HG03135 (cell line): ENCODE data around the gene MAD2L2.

ENCODE experiments used
- ATAC-seq: cut with Tn5 transposase; IDR thresholded peaks from one replicate; pipeline ENCODE4 v1.9.1; 2021; ENCODE audit warnings: mild to moderate bottlenecking, moderate library complexity; ENCODE audit not compliant: unreplicated experiment

MAD2L2 gene

GRCh38 chr1:11681071-11681771 lies at the start of gene MAD2L2:
MAD2L2 (minus strand) TSS chr1:11681148; CDS start chr1:11680601, 547 bp downstream.
- peak; percentile 82 for ATAC-seq

GRCh38 chr1:11730429-11730891 lies 49.5 kb upstream of the MAD2L2 start:
- ATAC-seq, result no peak

GRCh38 chr1:11729498-11730428 lies 48.8 kb upstream of the MAD2L2 start:
- ATAC-seq, result no peak

GRCh38 chr1:11729155-11729497 lies 48.2 kb upstream of the MAD2L2 start:
- ATAC-seq, result no peak

GRCh38 chr1:11728126-11728806 lies 47.3 kb upstream of the MAD2L2 start:
- ATAC-seq, result no peak

- no peak for ATAC-seq
Measured at GRCh38 chr1:11727119-11727518, 46.2 kb upstream of the MAD2L2 start.

GRCh38 chr1:11725616-11726015 lies 44.7 kb upstream of the MAD2L2 start:
- ATAC-seq, result no peak

- ATAC-seq, result no peak
Measured at GRCh38 chr1:11722538-11722937, 41.6 kb upstream of the MAD2L2 start.

- ATAC-seq, result no peak
Measured at GRCh38 chr1:11721311-11721710, 40.4 kb upstream of the MAD2L2 start.

GRCh38 chr1:11720525-11720924 lies 39.6 kb upstream of the MAD2L2 start:
- no peak for ATAC-seq

- no peak for ATAC-seq
Measured at GRCh38 chr1:11720033-11720376, 39.1 kb upstream of the MAD2L2 start.

GRCh38 chr1:11719313-11720032 lies 38.5 kb upstream of the MAD2L2 start:
- ATAC-seq, result peak; percentile 54

GRCh38 chr1:11714831-11715575 lies 34.1 kb upstream of the MAD2L2 start:
- ATAC-seq, result no peak

GRCh38 chr1:11713095-11713494 lies 32.1 kb upstream of the MAD2L2 start:
- no peak for ATAC-seq

GRCh38 chr1:11712285-11712684 lies 31.3 kb upstream of the MAD2L2 start:
- ATAC-seq, result no peak

- ATAC-seq, result no peak
Measured at GRCh38 chr1:11711490-11711889, 30.5 kb upstream of the MAD2L2 start.

GRCh38 chr1:11708554-11709350 lies 27.8 kb upstream of the MAD2L2 start:
- no peak for ATAC-seq

GRCh38 chr1:11707621-11708276 lies 26.8 kb upstream of the MAD2L2 start:
- no peak for ATAC-seq

- ATAC-seq, result no peak
Measured at GRCh38 chr1:11706292-11706691, 25.3 kb upstream of the MAD2L2 start.
